IPS-18c (cell line): ENCODE results near the gene FAM25A.
"Not testable (repeated sequence)": the region's sequence is repeated elsewhere in the genome, so short reads cannot be mapped to it uniquely, and the experiment has no call there.

Experiments
- H3K4me3 ChIP-seq: 2 replicates; pipeline ENCODE4 v1.7.0; 2013; ENCODE audit warnings: low read depth, mild to moderate bottlenecking, low read length, moderate library complexity; ENCODE audit not compliant: insufficient read depth
- H3K9me3 ChIP-seq: one replicate; pipeline ENCODE4 v1.6.1; 2013; ENCODE audit warnings: mild to moderate bottlenecking, low read length, moderate library complexity; ENCODE audit not compliant: control insufficient read depth, insufficient read depth

Gene FAM25A

DNA sequence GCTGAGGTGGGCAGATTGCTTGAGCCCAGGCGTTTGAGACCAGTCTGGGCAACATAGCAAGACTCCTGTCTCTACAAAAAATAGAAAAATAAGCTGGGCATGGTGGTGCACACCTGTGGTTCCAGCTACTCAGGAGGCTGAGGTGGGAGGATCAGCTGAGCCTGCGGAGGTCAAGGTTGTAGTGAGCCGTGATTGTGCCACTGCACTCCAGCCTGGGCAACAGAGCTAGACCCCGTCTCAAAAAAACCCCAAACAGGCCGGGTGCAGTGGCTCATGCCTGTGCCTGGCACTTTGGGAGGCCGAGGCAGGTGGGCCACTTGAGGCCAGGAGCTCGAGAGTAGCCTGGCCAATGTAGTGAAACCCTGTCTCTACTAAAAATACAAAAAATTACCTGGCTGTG, 23.5 kb downstream of the FAM25A start:
- not testable (repeated sequence) for H3K4me3 ChIP-seq, H3K9me3 ChIP-seq

DNA sequence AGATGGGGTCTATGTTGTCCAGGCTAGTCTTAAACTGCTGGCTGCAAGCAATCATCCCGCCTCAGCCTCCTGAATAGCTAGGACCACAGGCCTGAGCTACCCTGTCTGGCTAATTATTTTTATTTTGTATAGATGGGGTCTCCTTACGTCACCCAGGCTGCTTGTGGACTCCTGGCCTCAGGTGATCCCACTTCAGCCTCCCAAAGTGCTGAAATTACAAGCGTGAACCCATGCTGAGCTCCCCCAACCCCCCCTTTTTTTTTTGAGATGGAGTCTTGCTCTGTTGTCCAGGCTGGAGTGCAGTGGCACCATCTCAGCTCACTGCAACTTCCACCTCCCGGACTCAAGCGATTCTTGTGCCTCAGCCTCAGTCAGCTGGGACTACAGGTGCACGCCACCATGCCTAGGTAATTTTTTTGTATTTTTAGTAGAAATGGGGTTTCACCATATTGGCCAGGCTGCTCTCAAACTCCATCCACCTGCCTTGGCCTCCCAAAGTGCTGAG, 25.4 kb downstream of the FAM25A start:
- Histone ChIP-seq H3K9me3 (no peaks in the 10 kb centered on the region), H3K4me3 (no peak overlapping the region)

DNA sequence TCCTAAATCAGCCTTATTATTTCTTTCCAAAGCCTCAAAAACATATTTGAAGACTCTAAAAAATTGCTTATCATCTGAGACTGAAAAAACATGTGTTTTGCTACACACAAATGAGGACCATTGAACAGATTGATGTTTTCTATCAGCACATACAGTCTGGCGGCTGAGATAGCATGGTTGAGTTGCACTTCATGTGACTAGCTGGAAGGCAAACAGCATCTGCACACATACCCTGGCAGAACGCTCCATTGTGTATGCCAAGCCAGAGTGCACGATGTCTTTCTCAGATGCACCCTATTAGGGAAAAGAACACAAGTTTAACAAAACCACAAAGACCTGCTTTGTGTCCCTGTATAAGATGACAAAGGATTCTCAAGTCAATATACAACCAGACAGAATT, 33.0 kb downstream of the FAM25A start:
- Histone ChIP-seq H3K9me3 (no peaks in the 10 kb centered on the region), H3K4me3 (no peak overlapping the region)

DNA sequence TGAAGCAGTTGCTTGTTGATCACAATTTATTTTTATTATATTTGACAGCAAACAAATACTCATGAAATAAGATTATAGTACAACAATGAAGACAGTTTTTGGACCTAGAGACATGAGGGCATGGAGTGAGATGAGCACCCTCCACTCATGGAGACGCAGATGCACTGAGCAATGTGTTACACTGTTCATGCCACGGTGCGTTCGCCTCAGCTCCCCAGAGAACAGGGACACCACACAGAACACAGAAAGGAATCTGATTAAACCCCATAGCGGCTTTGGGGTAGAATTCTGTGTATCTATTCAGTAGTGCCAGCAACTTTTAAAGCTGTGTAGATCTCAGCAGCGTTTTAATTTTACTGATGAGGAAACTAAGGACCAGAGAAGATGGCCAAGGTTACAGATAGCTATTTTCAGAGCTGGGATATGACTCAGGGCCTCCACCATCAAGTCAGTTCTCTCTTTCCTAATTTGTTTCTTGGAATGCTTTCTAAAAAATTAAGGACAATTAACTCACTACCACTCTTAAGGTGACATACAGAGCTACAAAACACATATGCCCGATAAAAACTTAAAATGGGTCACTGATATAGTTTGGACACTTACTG, 33.6 kb downstream of the FAM25A start:
- H3K4me3 ChIP-seq, result no peak overlapping the region
- no peaks in the 10 kb centered on the region for H3K9me3 ChIP-seq

DNA sequence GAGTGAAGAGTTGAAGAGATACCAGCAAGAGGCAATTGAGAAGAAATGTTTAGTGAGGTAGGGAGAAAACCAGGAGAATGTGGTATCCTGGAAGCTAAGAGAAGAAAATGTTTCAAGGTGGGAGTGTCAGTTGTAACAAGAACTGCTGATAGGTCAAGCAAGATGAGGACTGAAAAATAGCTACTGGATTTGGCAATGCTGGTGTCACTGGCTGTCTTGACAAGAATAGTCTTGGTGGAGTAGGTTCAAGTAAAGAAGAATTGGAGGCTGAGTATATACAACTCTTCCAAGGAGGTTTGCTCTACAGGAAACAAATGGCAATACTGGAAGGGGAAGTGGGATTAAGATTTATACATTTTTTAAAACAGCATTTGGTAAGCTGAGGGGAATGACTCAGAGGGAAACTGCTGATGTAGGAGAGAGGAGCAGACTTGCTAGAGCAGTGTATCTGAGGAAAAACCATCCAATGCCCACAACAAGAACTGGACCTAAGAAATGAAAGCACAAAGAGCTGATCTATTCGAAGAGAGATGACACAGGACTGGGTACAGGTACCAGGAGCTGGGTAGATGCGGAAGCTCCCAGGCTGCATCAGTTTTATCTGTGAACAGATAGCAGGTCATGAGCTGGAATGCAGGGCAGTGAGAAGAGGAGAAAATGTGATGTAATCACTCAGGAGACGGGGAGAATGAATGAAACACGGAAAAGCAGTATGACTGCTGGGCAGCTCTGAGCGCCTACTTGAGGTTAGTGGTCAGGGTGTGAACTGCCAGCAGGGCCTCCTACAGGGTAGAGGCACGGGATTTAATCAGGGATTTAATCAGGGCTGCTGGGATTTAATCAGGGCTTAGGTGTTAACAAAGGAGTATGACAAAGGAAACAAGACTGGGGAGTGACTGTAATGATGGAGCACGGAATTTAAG, 34.5 kb downstream of the FAM25A start:
- Histone ChIP-seq H3K4me3 (no peak overlapping the region), H3K9me3 (no peaks in the 10 kb centered on the region)

DNA sequence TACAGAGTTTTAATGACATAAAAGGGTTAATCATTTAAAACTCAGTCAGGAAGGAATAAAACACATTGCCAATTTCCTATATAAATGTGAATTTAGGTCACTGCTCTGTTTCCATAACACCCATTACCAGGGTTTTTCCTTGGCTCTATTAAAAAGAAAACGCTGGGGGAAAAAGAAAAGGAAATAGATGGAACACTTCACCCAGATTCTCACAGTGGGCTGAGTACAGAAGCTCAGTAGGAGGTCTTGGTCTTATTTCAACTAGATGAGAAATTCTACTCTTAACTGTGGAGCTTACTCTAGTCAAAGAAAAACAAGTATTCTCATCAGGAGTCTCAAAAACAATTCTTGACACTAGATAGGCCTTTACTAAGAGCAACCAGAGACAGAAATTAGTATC, 38.1 kb downstream of the FAM25A start:
- H3K4me3 ChIP-seq, result no peak overlapping the region

DNA sequence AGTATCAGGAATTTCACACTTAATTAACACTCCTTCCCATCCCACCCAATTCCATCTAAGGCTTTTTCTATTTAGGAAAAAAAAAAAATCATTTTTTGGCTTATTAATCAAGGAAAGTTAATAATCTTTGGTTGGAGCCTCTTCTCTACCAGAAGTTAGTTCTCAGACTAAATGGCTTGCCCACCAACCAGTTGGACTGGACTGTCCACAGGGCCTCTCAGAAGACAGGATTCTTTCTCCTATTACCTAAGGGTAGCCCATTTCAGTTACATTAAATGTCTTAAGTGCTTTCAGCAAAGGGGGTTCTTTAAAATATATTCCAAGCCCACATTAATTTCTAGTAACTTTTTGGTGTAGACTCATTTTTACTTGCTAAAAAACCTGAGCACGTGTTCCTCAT, 39.3 kb downstream of the FAM25A start:
- Histone ChIP-seq H3K9me3 (no peaks in the 10 kb centered on the region), H3K4me3 (no peak overlapping the region)

More for the DNA sequence above, 38.1 kb downstream of the FAM25A start:
- H3K9me3 ChIP-seq, result no peaks in the 10 kb centered on the region

DNA sequence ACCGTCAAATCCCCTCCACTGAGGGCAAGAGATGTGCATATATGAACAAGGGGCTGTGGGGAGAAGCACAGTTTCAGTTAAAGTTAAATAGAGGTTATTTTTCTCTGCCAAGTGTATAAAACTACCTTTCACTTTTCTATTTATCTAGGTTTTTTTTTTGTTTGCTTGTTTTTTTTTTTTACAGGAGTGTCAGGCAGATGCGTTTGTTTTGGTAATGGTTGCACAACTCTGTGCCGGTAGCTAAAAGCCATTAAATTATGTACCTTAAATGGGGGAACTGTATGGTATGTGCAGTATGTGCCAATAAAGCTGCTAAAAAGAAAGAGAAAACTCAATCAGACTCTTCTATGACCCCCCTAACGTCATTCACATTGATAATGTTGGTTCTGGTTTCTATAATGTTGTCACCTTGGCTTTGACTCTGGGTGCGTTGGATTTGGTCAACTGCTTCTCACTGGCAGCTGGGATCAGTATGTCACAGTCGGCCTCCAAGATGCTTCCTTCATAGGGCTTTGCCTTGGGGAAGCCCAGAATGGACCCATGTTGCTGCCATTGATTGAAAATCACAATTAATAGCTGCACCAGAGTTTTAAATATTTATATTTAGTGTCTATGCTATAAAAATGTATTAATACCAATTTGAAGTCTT, 40.3 kb downstream of the FAM25A start:
- no peak overlapping the region for H3K4me3 ChIP-seq
- H3K9me3 ChIP-seq, result no peaks in the 10 kb centered on the region

DNA sequence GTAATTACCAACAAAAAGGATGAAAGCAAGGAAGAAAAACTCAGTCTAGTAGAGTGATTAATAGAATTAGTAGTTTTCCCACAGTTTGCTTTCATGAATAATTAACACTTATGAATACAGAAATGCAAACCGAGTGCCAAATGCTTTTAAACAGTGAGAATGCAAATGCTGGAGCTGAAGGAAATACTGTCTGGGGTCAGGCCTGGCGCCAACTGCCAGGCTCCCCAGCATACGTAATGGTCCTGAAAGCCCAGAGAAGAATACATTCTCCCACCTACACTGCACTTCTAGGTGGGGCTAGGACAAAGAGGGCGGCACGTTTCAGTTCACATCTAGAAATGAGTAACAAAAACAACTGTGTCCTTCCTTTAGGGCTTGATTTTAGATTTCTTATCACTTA, 44.6 kb downstream of the FAM25A start:
- no peaks in the 10 kb centered on the region for H3K9me3 ChIP-seq

DNA sequence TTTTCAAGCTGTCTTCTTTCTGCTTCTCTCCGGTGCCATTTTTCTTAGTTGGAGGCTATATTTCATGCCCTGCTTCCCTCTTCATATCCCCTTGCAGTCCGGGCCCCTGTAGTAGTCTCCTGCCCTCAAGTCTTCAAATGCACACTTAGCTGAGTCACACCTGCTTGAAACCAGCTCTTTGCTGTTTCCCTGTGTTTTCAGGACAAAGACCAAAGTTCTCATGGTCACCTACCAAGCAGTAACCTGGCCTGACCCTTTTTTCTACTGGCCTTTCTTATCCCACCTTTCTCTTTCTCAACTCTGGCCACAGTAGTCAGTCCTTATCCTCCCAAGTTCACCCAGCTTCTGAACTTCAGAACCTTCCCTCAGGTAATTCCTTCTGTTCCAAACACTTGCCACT, 46.1 kb downstream of the FAM25A start:
- H3K9me3 ChIP-seq, result no peaks in the 10 kb centered on the region
- no peak overlapping the region for H3K4me3 ChIP-seq

More for the DNA sequence above, 44.6 kb downstream of the FAM25A start:
- H3K4me3 ChIP-seq, result no peak overlapping the region

DNA sequence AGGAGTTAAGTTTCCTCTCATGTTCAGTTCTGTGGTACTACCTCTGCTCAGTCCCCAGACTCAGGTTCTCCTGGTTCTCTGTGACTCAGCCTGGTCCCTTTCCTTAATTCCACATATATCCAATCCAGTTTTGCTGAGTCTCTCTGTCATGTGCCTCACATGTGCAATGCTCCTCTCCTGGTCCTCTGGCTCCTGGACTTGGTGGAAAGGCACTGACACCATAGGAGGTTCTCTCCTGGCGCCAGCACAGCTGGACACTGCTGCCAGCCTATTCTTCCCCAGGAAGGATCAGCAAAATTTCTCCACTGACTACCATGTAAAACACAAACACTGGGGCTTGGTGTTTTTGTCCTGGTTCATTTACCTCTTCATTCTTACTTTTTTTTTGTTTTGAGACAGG, 46.8 kb downstream of the FAM25A start:
- Histone ChIP-seq H3K4me3 (no peak overlapping the region), H3K9me3 (no peaks in the 10 kb centered on the region)

DNA sequence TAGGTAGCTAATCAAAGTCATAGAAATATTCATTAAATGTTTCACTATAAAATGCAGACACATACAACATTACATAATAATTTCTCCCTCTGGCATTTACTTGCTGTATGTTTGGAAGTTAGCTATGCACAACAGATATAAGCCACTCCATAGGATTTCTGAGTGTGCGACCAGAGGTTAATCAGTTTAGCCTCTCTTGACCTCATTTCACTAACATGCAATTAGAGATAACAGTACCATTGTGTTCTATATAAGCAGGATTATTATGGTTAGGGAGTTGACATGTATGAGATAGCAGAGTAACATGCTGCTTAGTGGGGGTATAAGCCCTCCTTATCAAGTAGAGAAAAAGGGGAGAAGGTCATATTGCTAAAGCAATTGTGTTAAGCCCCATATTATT, 48.2 kb downstream of the FAM25A start:
- Histone ChIP-seq H3K4me3 (no peak overlapping the region), H3K9me3 (no peaks in the 10 kb centered on the region)

DNA sequence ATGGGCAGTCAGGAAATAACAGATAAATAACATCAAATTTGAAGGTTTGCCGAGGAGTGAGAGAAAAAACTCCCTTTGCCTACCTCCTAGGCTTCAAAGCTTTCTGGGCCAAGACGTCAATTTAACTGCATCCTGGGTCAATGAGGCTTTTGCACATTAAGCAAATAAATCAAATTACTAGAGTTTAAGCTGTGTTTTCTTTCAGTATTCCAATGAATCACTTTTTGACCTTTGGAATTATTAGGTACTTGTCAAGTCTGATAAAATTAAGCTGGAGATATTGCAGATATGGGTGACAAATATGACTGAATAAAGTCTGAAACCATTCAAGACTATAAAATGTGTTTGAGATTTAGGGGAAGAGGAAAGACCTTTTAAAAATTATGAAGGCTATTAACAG, 52.4 kb downstream of the FAM25A start:
- H3K4me3 ChIP-seq, result no peak overlapping the region
- H3K9me3 ChIP-seq, result no peaks in the 10 kb centered on the region
